Myocyte (in vitro differentiated cells): Measurements from ENCODE around the gene GRID2. TPM values are rescaled to one million over a fixed set of nuclear protein-coding genes. Genes with fewer than 3 reads are reported as not detected.

ENCODE experiments used
- DNase-seq: peaks from one replicate; pipeline ENCODE4 v3.0.0-alpha.2; 2012; ENCODE audit warnings: low read depth
- total RNA-seq: library from RNA; depleted of rRNA; stranded (reverse); fragments of >200 nt; gene quantifications from 2 replicates; pipeline ENCODE4 v1.2.3, GENCODE V29; 2014

Gene GRID2
- total RNA-seq, 1 donor from 2014 or later: 0.16 TPM

GRCh38 chr4:92678292-92678691, 374.5 kb downstream of the GRID2 start:
- DNase-seq: no peak

- DNase-seq: no peak
Observed at GRCh38 chr4:92679149-92679548, 375.4 kb downstream of the GRID2 start.

GRCh38 chr4:92714640-92715039, 410.9 kb downstream of the GRID2 start:
- DNase-seq: no peak

GRCh38 chr4:92733231-92733630, 429.5 kb downstream of the GRID2 start:
- DNase-seq: no peak

GRCh38 chr4:92735025-92735665, 431.4 kb downstream of the GRID2 start:
- DNase-seq: no peak

GRCh38 chr4:92760433-92760832, 456.7 kb downstream of the GRID2 start:
- no peak for DNase-seq

GRCh38 chr4:92776080-92776479, 472.3 kb downstream of the GRID2 start:
- DNase-seq: no peak

- DNase-seq: no peak
Observed at GRCh38 chr4:92789741-92790140, 486.0 kb downstream of the GRID2 start.

GRCh38 chr4:92791871-92792440, 488.2 kb downstream of the GRID2 start:
- DNase-seq: peak; percentile 1

- DNase-seq: no peak
Observed at GRCh38 chr4:92809381-92809780, 505.6 kb downstream of the GRID2 start.

- no peak for DNase-seq
Observed at GRCh38 chr4:92812652-92813051, 508.9 kb downstream of the GRID2 start.

- DNase-seq: no peak
Observed at GRCh38 chr4:92814677-92815076, 510.9 kb downstream of the GRID2 start.

GRCh38 chr4:92825256-92825655, 521.5 kb downstream of the GRID2 start:
- no peak for DNase-seq

GRCh38 chr4:92825791-92826190, 522.0 kb downstream of the GRID2 start:
- DNase-seq: no peak

GRCh38 chr4:92830771-92831170, 527.0 kb downstream of the GRID2 start:
- DNase-seq: no peak

GRCh38 chr4:92840880-92841279, 537.1 kb downstream of the GRID2 start:
- DNase-seq: no peak

GRCh38 chr4:92843784-92844183, 540.0 kb downstream of the GRID2 start:
- no peak for DNase-seq

GRCh38 chr4:92847026-92847425, 543.3 kb downstream of the GRID2 start:
- DNase-seq: no peak

GRCh38 chr4:92862509-92862908, 558.7 kb downstream of the GRID2 start:
- no peak for DNase-seq

- no peak for DNase-seq
Observed at GRCh38 chr4:92864096-92864495, 560.3 kb downstream of the GRID2 start.

- no peak for DNase-seq
Observed at GRCh38 chr4:92872604-92873003, 568.8 kb downstream of the GRID2 start.

GRCh38 chr4:92885632-92886031, 581.9 kb downstream of the GRID2 start:
- DNase-seq: no peak

GRCh38 chr4:92952426-92952825, 648.7 kb downstream of the GRID2 start:
- DNase-seq: no peak
